GM21825 (cell line): ENCODE data around the gene TPX2.
"Not testable (repeated sequence)": the region's sequence is repeated elsewhere in the genome, so short reads cannot be mapped to it uniquely, and the experiment has no call there.

Experiments
- ATAC-seq: cut with Tn5 transposase; IDR thresholded peaks from one replicate; pipeline ENCODE4 v1.9.1; 2021; ENCODE audit warnings: mild to moderate bottlenecking, moderate library complexity; ENCODE audit not compliant: unreplicated experiment

The TPX2 gene

GRCh38 chr20:31813611-31814010 lies 74.5 kb downstream of the TPX2 start:
- no peak for ATAC-seq

GRCh38 chr20:31814142-31814541 lies 75.1 kb downstream of the TPX2 start:
- not testable (repeated sequence) for ATAC-seq

- no peak for ATAC-seq
Observed at GRCh38 chr20:31815408-31816188, 76.5 kb downstream of the TPX2 start.

GRCh38 chr20:31816221-31816620 lies 77.1 kb downstream of the TPX2 start:
- ATAC-seq = no peak

GRCh38 chr20:31817461-31817860 lies 78.4 kb downstream of the TPX2 start:
- ATAC-seq = no peak

- no peak for ATAC-seq
Observed at GRCh38 chr20:31818376-31818908, 79.4 kb downstream of the TPX2 start.

- ATAC-seq = no peak
Observed at GRCh38 chr20:31819083-31819784, 80.1 kb downstream of the TPX2 start, which contains the start of gene MYLK2. Gene MYLK2, plus strand, starts transcription at chr20:31819356. Its CDS starts 225 bp downstream, at chr20:31819581.

- ATAC-seq = no peak
Observed at GRCh38 chr20:31820228-31820627, 81.1 kb downstream of the TPX2 start.

GRCh38 chr20:31821427-31821826 lies 82.3 kb downstream of the TPX2 start:
- no peak for ATAC-seq

- ATAC-seq = peak; percentile 66
Observed at GRCh38 chr20:31822421-31823330, 83.6 kb downstream of the TPX2 start.

GRCh38 chr20:31823360-31824124 lies 84.5 kb downstream of the TPX2 start:
- no peak for ATAC-seq

GRCh38 chr20:31824125-31824485 lies 85.0 kb downstream of the TPX2 start:
- ATAC-seq = no peak

GRCh38 chr20:31824554-31825313 lies 85.6 kb downstream of the TPX2 start:
- ATAC-seq = no peak

GRCh38 chr20:31826074-31826473 lies 87.0 kb downstream of the TPX2 start:
- no peak for ATAC-seq

- ATAC-seq = no peak
Observed at GRCh38 chr20:31827059-31827458, 88.0 kb downstream of the TPX2 start.

GRCh38 chr20:31828016-31828415 lies 88.9 kb downstream of the TPX2 start:
- not testable (repeated sequence) for ATAC-seq

GRCh38 chr20:31829731-31830130 lies 90.6 kb downstream of the TPX2 start:
- ATAC-seq = no peak

- no peak for ATAC-seq
Observed at GRCh38 chr20:31830406-31830981, 91.4 kb downstream of the TPX2 start.

GRCh38 chr20:31831211-31831610 lies 92.1 kb downstream of the TPX2 start:
- ATAC-seq = no peak
